WERI-Rb-1 (cell line): ENCODE results near the gene DGKB.
A peak's percentile ranks its signal among the peaks of the same experiment; 100 is the strongest.

Experiments used
- DNase-seq: peaks from one replicate; pipeline ENCODE4 v3.0.0-alpha.2; 2020
- H3K27ac ChIP-seq: fragments of 250-450 bp; sonication (Bioruptor Pico); 2 replicates; pipeline ENCODE4 v1.5.1; 2020; ENCODE audit warnings: mild to moderate bottlenecking, moderate library complexity
- H3K27me3 ChIP-seq: fragments of 250-450 bp; sonication (Bioruptor Pico); 2 replicates; pipeline ENCODE4 v1.5.1; 2021; ENCODE audit warnings: mild to moderate bottlenecking, low read depth, moderate library complexity; ENCODE audit not compliant: insufficient read depth, severe bottlenecking
- H3K36me3 ChIP-seq: fragments of 250-450 bp; sonication (Bioruptor Pico); 2 replicates; pipeline ENCODE4 v1.5.1; 2020; ENCODE audit warnings: mild to moderate bottlenecking, moderate library complexity
- H3K4me3 ChIP-seq: 2 replicates; pipeline ENCODE4 v1.5.1; 2011; ENCODE audit warnings: low read depth, mild to moderate bottlenecking, control low read depth, low read length
- H3K9me3 ChIP-seq: fragments of 250-450 bp; sonication (Bioruptor Pico); 2 replicates; pipeline ENCODE4 v1.5.1; 2021; ENCODE audit warnings: mild to moderate bottlenecking, moderate library complexity; ENCODE audit not compliant: severe bottlenecking
- CTCF ChIP-seq: IDR thresholded peaks from 2 replicates; pipeline ENCODE4 v1.5.1; 2011; ENCODE audit warnings: low read depth, mild to moderate bottlenecking, control low read depth, inconsistent platforms, low read length

Gene DGKB

DNA sequence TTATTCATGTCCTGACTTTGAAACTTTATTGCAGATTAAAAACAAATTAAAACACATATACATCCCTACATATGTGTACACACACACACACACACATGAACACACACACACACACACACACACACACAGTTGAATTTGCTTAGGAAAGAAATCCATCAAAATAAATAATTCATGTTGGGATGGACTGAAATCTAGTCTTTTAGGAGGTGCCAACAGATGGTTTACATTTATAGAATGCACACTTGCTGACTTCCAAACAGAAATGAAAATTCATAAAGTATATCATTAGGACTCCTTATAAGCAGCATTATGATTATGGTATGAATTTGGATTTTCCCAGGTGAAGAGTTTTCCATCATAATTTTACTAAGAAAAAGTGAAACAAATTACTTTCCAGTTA lies 642.5 kb downstream of the DGKB start:
- no peaks in the 10 kb centered on the region for H3K9me3 ChIP-seq
- DNase-seq, result no peak
- no peak for TF ChIP-seq CTCF
- H3K27me3 ChIP-seq, result no peaks in the 10 kb centered on the region
- no peak overlapping the region for H3K27ac ChIP-seq
- H3K4me3 ChIP-seq, result no peak overlapping the region
- H3K36me3 ChIP-seq, result no peaks in the 10 kb centered on the region

DNA sequence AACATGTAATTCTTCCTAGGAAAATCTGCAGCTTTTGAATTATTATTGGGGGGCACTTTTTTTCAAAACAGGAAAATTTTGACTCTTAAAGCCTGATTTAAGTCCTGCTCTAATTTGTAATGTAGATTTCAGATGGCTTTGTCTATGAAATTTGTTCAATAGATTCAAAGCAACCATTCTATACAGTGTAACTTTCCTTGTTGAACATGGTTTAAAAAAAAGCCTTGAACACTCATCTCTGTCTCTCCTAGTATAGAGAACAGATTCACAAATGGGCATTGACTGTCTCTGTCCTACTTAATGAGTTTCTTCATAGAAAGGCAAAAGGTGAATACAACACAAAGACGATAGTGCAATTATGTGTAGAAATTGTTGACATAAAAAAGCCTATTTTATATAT lies 643.7 kb downstream of the DGKB start:
- no peaks in the 10 kb centered on the region for H3K27me3 ChIP-seq
- TF ChIP-seq CTCF, result no peak
- H3K27ac ChIP-seq, result no peak overlapping the region
- no peaks in the 10 kb centered on the region for H3K9me3 ChIP-seq
- DNase-seq, result no peak
- no peaks in the 10 kb centered on the region for H3K36me3 ChIP-seq
- no peak overlapping the region for H3K4me3 ChIP-seq

- no peaks in the 10 kb centered on the region for H3K27me3 ChIP-seq
- no peak overlapping the region for H3K4me3 ChIP-seq
- no peak overlapping the region for H3K27ac ChIP-seq
- no peak for DNase-seq
- no peaks in the 10 kb centered on the region for H3K36me3 ChIP-seq
- no peaks in the 10 kb centered on the region for H3K9me3 ChIP-seq
- TF ChIP-seq CTCF, result no peak
Measured at GRCh38 chr7:14258441-14258840, 644.1 kb downstream of the DGKB start.

GRCh38 chr7:14252458-14252857 lies 650.1 kb downstream of the DGKB start:
- H3K9me3 ChIP-seq, result no peaks in the 10 kb centered on the region
- H3K36me3 ChIP-seq, result no peaks in the 10 kb centered on the region

GRCh38 chr7:14242175-14242574 lies 660.4 kb downstream of the DGKB start:
- peak; percentile 35 for DNase-seq
- Histone ChIP-seq H3K27me3 (no peaks in the 10 kb centered on the region), H3K4me3 (no peak overlapping the region), H3K27ac (no peak overlapping the region), H3K36me3 (no peaks in the 10 kb centered on the region), H3K9me3 (no peaks in the 10 kb centered on the region)
- TF ChIP-seq CTCF, result no peak

More at GRCh38 chr7:14252458-14252857, 650.1 kb downstream of the DGKB start:
- no peak for DNase-seq
- Histone ChIP-seq H3K27ac (no peak overlapping the region), H3K27me3 (no peaks in the 10 kb centered on the region), H3K4me3 (no peak overlapping the region)
- no peak for TF ChIP-seq CTCF

- H3K27ac ChIP-seq, result no peak overlapping the region
- H3K4me3 ChIP-seq, result no peak overlapping the region
- no peaks in the 10 kb centered on the region for H3K36me3 ChIP-seq
- no peak for TF ChIP-seq CTCF
- no peaks in the 10 kb centered on the region for H3K27me3 ChIP-seq
- DNase-seq, result no peak
- H3K9me3 ChIP-seq, result no peaks in the 10 kb centered on the region
Measured at GRCh38 chr7:14236834-14237233, 665.7 kb downstream of the DGKB start.
